Epithelial cell of esophagus (primary cell): ENCODE results near the gene ARHGAP1.

Experiments
- DNase-seq: peaks from one replicate; pipeline ENCODE4 v3.0.0; 2010; ENCODE audit warnings: low read depth
- H3K4me3 ChIP-seq: 2 replicates; pipeline ENCODE4 v1.5.1; 2011; ENCODE audit warnings: mild to moderate bottlenecking, low read length, control low read depth
- TF ChIP-seq, protein P1 (sequence below): IDR thresholded peaks from 2 replicates; pipeline ENCODE4 v1.5.1; 2011; ENCODE audit warnings: low read depth, mild to moderate bottlenecking, low read length, control low read depth, inconsistent platforms; ENCODE audit not compliant: insufficient read depth; ENCODE audit errors: missing control alignments

The ARHGAP1 gene

DNA sequence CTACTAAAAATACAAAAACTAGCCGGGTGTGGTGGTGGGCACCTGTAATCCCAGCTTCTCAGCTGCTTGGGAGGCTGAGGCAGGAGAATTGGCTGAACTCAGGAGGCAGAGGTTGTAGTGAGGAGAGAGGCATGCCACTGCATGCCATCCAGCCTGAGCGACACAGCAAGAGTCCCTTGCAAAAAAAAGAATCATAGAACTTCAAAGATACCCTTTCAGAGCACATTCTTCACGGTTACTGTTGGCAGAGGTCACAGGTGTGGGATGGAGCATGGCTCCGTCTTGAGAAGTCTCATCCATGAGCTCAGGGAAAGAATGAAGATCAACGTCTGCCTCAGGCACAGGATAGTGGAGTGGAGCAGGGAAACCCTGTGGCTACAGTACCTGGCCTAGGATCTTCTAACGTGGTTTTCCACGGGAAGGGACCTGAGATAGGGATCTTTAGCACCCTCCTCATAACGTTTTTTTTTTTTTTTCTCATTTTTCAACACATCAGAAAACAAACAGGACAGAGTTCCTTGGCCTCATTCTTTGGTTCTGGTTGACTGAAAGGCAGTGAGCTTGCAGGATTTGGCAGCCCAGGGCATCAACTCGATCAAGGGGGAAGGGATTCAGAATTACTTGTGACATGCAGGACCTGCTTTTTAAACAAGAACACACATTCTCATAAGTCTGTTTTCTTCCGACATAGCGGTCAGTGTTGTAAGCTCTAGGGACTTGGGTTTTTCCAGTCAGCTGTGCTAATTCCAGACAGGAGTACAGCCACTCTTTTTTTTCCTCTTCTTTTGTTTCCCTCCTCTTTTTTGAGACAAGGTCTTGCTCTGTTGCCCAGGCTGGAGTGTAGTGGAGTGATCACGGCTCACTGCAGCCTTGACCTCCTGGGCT lies 41.4 kb upstream of the ARHGAP1 start:
- no peak overlapping the region for H3K4me3 ChIP-seq
- DNase-seq, result no peak
- TF ChIP-seq, protein P1, sequence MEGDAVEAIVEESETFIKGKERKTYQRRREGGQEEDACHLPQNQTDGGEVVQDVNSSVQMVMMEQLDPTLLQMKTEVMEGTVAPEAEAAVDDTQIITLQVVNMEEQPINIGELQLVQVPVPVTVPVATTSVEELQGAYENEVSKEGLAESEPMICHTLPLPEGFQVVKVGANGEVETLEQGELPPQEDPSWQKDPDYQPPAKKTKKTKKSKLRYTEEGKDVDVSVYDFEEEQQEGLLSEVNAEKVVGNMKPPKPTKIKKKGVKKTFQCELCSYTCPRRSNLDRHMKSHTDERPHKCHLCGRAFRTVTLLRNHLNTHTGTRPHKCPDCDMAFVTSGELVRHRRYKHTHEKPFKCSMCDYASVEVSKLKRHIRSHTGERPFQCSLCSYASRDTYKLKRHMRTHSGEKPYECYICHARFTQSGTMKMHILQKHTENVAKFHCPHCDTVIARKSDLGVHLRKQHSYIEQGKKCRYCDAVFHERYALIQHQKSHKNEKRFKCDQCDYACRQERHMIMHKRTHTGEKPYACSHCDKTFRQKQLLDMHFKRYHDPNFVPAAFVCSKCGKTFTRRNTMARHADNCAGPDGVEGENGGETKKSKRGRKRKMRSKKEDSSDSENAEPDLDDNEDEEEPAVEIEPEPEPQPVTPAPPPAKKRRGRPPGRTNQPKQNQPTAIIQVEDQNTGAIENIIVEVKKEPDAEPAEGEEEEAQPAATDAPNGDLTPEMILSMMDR, result no peak

DNA sequence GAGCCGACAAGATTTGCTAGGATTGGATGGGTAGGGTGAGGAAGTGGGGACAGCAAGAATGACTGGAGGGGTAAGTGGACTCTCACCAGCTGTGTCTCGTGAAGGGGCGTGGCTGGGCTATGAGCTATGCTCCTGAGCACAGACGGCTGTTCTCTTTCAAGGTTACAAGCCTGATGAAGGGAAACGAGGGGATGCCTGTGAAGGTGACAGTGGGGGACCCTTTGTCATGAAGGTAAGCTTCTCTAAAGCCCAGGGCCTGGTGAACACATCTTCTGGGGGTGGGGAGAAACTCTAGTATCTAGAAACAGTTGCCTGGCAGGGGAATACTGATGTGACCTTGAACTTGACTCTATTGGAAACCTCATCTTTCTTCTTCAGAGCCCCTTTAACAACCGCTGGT lies 38.5 kb upstream of the ARHGAP1 start:
- no peak overlapping the region for H3K4me3 ChIP-seq
- TF ChIP-seq, protein P1, result no peak
- no peak for DNase-seq

DNA sequence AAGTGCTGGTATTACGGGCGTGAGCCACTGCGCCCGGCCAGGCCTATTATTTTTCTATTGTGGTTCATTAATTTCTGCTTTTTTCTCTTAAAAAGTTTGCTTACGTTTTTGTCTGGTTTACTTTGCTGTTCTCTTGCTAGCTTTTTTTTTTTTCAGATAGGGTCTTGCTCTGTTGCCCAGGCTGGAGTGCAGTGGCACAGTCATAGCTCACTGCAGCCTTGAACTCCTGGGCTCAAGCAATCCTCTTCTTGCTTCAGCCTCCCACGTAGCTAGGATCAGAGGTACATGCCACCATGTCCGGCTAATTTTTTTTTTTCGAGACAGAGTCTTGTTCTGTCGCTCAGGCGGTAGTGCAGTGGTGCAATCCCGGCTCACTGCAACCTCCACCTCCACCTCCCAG lies 37.3 kb upstream of the ARHGAP1 start:
- H3K4me3 ChIP-seq, result no peak overlapping the region
- DNase-seq, result no peak
- TF ChIP-seq, protein P1, result no peak

DNA sequence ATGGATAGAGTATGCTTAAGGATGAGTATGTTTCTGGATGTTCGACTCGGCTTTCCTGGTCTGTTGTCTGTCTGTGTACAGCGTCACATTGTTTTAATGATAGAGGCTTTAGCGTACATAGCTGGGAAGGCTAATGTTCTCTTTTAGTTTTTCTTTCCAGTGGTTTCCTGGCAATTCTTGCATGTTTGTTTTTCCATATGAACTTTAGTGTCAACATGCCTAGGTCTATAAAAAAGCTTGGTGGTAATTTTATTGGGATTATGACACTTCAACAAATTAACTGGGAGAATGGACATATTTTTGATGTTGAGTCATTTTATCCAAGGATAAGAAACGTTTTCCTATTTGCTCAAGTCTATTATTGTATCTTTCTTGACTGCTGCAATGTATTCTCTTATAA lies 36.2 kb upstream of the ARHGAP1 start:
- DNase-seq, result no peak
- no peak overlapping the region for H3K4me3 ChIP-seq
- TF ChIP-seq, protein P1, result no peak

DNA sequence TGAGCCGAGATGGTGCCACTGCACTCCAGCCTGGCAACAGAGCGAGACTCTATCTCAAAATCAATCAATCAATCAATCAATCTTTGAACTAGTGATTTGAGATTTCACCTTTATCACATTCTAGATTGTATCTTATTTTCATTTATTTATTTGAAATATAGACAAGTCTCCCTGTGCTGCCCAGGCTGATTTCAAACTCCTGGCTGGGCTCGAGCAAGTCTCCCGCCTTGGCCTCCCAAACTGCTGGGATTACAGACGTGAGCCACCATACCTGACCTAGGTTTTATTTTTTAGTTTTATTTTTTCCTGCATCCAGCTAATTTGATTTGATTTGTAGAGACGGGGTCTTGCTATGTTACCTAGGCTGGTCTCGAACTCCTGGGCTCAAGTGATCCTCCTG lies 35.7 kb upstream of the ARHGAP1 start:
- TF ChIP-seq, protein P1, result no peak
- DNase-seq, result no peak
- no peak overlapping the region for H3K4me3 ChIP-seq

DNA sequence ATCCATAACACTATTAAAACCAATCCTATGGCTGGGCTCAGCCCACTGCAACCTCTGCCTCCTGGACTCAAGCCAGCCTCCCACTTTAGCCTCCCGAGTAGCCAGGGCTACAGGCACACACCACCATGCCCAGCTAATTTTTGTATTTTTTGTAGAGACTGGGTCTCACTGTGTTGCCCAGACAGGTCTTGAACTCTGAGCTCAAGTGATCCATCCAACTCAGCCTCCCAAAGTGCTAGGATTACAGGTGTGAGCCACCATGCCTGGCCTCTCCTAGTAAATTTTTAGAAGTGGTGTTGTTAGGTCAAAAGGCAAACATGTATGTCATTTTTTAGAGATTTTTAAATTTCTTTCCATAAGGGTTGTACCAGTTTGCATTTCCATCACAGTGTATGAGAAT lies 32.8 kb upstream of the ARHGAP1 start:
- no peak overlapping the region for H3K4me3 ChIP-seq
- TF ChIP-seq, protein P1, result no peak
- DNase-seq, result no peak

DNA sequence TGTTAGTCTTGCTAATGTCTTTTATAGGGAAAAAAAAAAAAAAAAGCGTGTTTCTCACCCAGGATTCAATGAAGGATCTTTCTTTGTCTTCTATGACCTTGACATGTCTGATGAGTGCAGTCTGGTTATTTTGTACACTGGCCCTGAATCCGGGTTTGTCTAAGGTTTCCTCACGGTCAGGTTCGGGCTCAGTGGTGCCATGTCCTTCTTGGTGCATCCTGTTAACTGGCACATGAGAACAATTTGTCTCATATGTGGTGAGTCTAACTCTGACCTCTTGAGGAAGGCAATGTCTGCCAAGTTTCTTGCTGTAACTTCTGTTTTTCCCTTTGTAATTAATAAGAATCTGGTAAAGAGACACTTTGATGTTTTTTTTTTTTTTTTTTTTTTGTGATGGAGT lies 31.1 kb upstream of the ARHGAP1 start:
- TF ChIP-seq, protein P1, result no peak
- no peak overlapping the region for H3K4me3 ChIP-seq
- no peak for DNase-seq
